A549 (cell line): ENCODE data around the gene CLGN.

Source experiments
- CEBPB ChIP-seq, 2 experiments: fragments of >200 bp in 1 of 2; sonication (Bioruptor Twin) in 1 of 2; formaldehyde crosslinking in 1 of 2; IDR thresholded peaks; 2 replicates each; pipeline ENCODE4 v1.6.1; 2012 to 2016
- TF ChIP-seq, protein P1 (sequence below): fragments of 200-600 bp; sonication (generic); IDR thresholded peaks from 2 replicates; pipeline ENCODE4 v1.6.1; 2016; ENCODE audit warnings: antibody characterized with exemption, mild to moderate bottlenecking, moderate library complexity
- TF ChIP-seq, protein P2 (sequence below): IDR thresholded peaks from 2 replicates; pipeline ENCODE4 v1.6.1; 2012; ENCODE audit warnings: low read depth, borderline replicate concordance

DNA sequence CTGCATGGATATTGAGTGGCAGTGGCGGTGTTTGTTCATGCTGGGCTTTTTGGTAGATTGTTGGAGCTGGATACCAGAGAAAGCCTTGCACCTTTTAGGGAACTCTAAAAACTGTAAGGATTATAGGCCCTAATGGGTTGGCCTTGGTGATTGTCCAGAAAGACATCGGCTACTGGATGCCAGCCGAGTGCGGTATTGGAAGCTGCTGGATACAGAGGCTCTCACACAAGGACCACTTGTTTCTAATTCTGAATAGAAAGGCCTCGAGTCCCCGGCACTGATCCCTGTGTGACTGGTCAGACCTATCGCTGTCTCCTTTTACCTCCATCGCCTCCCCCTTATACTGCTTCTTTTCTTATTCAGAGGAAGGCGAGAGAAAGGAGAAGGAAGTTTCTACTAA, 81.3 kb downstream of the CLGN start:
- TF ChIP-seq, protein P1, sequence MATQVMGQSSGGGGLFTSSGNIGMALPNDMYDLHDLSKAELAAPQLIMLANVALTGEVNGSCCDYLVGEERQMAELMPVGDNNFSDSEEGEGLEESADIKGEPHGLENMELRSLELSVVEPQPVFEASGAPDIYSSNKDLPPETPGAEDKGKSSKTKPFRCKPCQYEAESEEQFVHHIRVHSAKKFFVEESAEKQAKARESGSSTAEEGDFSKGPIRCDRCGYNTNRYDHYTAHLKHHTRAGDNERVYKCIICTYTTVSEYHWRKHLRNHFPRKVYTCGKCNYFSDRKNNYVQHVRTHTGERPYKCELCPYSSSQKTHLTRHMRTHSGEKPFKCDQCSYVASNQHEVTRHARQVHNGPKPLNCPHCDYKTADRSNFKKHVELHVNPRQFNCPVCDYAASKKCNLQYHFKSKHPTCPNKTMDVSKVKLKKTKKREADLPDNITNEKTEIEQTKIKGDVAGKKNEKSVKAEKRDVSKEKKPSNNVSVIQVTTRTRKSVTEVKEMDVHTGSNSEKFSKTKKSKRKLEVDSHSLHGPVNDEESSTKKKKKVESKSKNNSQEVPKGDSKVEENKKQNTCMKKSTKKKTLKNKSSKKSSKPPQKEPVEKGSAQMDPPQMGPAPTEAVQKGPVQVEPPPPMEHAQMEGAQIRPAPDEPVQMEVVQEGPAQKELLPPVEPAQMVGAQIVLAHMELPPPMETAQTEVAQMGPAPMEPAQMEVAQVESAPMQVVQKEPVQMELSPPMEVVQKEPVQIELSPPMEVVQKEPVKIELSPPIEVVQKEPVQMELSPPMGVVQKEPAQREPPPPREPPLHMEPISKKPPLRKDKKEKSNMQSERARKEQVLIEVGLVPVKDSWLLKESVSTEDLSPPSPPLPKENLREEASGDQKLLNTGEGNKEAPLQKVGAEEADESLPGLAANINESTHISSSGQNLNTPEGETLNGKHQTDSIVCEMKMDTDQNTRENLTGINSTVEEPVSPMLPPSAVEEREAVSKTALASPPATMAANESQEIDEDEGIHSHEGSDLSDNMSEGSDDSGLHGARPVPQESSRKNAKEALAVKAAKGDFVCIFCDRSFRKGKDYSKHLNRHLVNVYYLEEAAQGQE: no peak
- TF ChIP-seq CEBPB (IDR thresholded peaks at IDR 0.05): no peak
- TF ChIP-seq, protein P2, sequence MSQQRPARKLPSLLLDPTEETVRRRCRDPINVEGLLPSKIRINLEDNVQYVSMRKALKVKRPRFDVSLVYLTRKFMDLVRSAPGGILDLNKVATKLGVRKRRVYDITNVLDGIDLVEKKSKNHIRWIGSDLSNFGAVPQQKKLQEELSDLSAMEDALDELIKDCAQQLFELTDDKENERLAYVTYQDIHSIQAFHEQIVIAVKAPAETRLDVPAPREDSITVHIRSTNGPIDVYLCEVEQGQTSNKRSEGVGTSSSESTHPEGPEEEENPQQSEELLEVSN: no peak
